Measurements from ENCODE around the gene PRSS12. TPM values are rescaled to one million over a fixed set of nuclear protein-coding genes. Genes with fewer than 3 reads are reported as not detected.
"Not testable (repeated sequence)": the region's sequence is repeated elsewhere in the genome, so short reads cannot be mapped to it uniquely, and the experiment has no call there.

PRSS12 gene
- polyA plus RNA-seq, 2 donors: 1.3 to 4.1 TPM

DNA sequence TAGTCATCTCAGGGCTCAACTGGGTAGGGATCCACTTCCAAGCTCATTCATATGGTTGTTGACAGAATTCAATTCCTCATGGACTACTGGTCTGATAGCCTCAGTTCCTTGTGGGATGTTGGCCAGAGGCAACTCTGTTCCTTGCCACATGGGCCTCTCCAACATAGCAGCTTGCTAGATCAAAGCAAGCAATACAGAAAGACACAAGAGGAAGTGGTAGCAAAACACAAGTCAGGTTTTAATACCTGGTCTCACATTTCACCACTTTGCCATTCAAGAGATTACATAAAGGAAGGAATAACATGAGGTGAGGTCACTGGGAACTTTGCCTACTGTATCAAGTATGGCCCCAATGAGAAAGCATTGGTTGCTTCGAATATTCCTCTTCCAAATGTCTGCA lies 79.2 kb downstream of the PRSS12 start:
- H3K9me3 ChIP-seq (ENCODE audit: control insufficient read depth in 2 of 2, insufficient read depth in 1 of 2, low read depth in 1 of 2, low read length in 1 of 2): no peaks in the 10 kb centered on the region
- no peak overlapping the region for H3K4me3 ChIP-seq (ENCODE audit: low read depth in 1 of 2, low read length in 2 of 2)
- WGBS, 2 donors: 96 to 97% methylated on average over 1 of the region's 1 CpG
- no peak overlapping the region for H3K27ac ChIP-seq (ENCODE audit: low read depth in 2 of 2, low read length in 1 of 2)
- H3K4me1 ChIP-seq (ENCODE audit: control insufficient read depth in 2 of 2, insufficient read depth in 2 of 2, low read length in 1 of 2): no peaks in the 10 kb centered on the region
- no peaks in the 10 kb centered on the region for H3K36me3 ChIP-seq (ENCODE audit: control insufficient read depth in 2 of 2, insufficient read depth in 2 of 2, low read length in 1 of 2)
- H3K27me3 ChIP-seq (ENCODE audit: control insufficient read depth in 1 of 2, insufficient read depth in 2 of 2, low read length in 2 of 2): no peaks in the 10 kb centered on the region

DNA sequence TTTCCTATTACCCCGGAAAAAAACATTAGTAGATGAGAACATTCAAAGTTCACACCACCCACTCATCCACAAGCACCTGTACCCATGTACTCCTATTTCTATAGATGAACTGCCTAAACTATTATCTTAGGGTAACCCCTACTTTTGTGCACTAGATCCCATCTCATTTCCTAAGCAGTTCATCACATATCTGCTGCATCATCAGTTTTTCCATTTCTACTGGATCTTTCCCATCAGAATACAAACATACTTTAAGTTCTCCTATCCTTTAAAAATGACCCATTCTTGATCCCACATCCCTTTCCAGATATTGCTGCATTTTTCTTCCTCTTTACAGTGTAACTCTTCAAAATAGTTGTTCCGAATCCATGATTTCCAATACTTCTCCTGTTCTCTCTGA lies 81.0 kb downstream of the PRSS12 start:
- Histone ChIP-seq H3K4me3 (ENCODE audit: low read depth in 1 of 2, low read length in 2 of 2) (no peak overlapping the region), H3K27ac (ENCODE audit: low read depth in 2 of 2, low read length in 1 of 2) (no peak overlapping the region), H3K9me3 (ENCODE audit: control insufficient read depth in 2 of 2, insufficient read depth in 1 of 2, low read depth in 1 of 2, low read length in 1 of 2) (no peaks in the 10 kb centered on the region), H3K27me3 (ENCODE audit: control insufficient read depth in 1 of 2, insufficient read depth in 2 of 2, low read length in 2 of 2) (no peaks in the 10 kb centered on the region), H3K36me3 (ENCODE audit: control insufficient read depth in 2 of 2, insufficient read depth in 2 of 2, low read length in 1 of 2) (no peaks in the 10 kb centered on the region), H3K4me1 (ENCODE audit: control insufficient read depth in 2 of 2, insufficient read depth in 2 of 2, low read length in 1 of 2) (no peaks in the 10 kb centered on the region)
- WGBS, 2 donors: 91 to 94% methylated on average over 2 of the region's 2 CpGs

DNA sequence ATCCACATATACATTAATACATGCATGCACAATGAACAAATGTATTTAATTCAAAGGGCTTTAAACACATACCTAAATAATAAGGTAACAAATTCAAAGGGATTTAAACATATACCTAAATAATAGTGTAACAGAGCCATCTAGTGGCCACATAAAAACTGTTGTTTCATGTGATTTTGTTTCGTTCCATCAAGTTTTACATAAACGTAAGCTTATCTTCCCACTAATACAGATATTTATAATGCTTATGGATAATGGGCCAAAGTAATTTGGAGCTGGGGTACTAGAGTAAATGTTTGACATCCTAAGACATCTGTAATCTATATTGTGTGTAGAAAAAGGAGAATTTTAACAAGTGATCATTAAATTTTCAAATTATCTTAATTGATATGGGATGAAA lies 82.3 kb downstream of the PRSS12 start:
- no peaks in the 10 kb centered on the region for H3K9me3 ChIP-seq (ENCODE audit: control insufficient read depth in 2 of 2, insufficient read depth in 1 of 2, low read depth in 1 of 2, low read length in 1 of 2)
- no peak overlapping the region for H3K27ac ChIP-seq (ENCODE audit: low read depth in 2 of 2, low read length in 1 of 2)
- H3K27me3 ChIP-seq (ENCODE audit: control insufficient read depth in 1 of 2, insufficient read depth in 2 of 2, low read length in 2 of 2): no peaks in the 10 kb centered on the region
- H3K36me3 ChIP-seq (ENCODE audit: control insufficient read depth in 2 of 2, insufficient read depth in 2 of 2, low read length in 1 of 2): no peaks in the 10 kb centered on the region
- H3K4me3 ChIP-seq (ENCODE audit: low read depth in 1 of 2, low read length in 2 of 2): no peak overlapping the region
- H3K4me1 ChIP-seq (ENCODE audit: control insufficient read depth in 2 of 2, insufficient read depth in 2 of 2, low read length in 1 of 2): no peaks in the 10 kb centered on the region
- WGBS, 2 donors: 2% methylated on average over 2 of the region's 2 CpGs

DNA sequence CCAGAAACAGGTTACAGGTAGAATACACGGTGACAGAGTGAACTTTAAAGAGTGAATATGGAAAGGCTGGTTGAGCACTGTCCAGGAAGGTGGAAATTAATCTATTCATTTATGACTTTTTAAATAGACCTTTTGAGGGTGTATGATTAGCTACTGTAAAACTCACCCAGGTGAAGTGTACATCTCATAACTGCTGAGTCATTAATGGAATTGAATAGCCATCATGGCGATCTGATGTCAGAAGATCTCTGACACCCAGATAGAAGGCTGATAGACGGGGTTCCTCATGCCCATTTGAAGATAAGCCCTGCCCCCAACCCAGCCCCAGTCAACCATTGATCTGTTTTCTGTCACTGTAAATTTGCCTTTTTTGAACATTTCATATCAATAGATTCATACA lies 84.0 kb downstream of the PRSS12 start:
- WGBS, 2 donors: 68 to 77% methylated on average over 3 of the region's 3 CpGs
- Histone ChIP-seq H3K27ac (ENCODE audit: low read depth in 2 of 2, low read length in 1 of 2) (no peak overlapping the region), H3K4me3 (ENCODE audit: low read depth in 1 of 2, low read length in 2 of 2) (no peak overlapping the region), H3K9me3 (ENCODE audit: control insufficient read depth in 2 of 2, insufficient read depth in 1 of 2, low read depth in 1 of 2, low read length in 1 of 2) (no peaks in the 10 kb centered on the region), H3K27me3 (ENCODE audit: control insufficient read depth in 1 of 2, insufficient read depth in 2 of 2, low read length in 2 of 2) (no peaks in the 10 kb centered on the region), H3K36me3 (ENCODE audit: control insufficient read depth in 2 of 2, insufficient read depth in 2 of 2, low read length in 1 of 2) (no peaks in the 10 kb centered on the region), H3K4me1 (ENCODE audit: control insufficient read depth in 2 of 2, insufficient read depth in 2 of 2, low read length in 1 of 2) (peaks cover 0 to 2% of the 10 kb centered on the region in 2 donors)

DNA sequence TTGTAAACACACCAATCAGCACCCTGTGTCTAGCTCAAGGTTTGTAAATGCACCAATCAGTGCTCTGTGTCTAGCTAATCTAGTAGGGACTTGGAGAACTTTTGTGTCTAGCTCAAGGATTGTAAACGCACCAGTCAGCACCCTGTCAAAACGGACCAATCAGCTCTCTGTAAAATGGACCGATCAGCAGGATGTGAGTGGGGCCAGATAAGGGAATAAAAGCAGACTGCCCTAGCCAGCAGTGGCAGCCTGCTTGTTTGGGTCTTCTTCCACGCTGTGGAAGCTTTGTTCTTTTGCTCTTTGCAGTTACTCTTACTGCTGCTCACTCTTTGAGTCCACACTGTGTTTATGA lies 86.7 kb downstream of the PRSS12 start:
- H3K4me3 ChIP-seq (ENCODE audit: low read depth in 1 of 2, low read length in 2 of 2); H3K27me3 ChIP-seq (ENCODE audit: control insufficient read depth in 1 of 2, insufficient read depth in 2 of 2, low read length in 2 of 2); H3K36me3 ChIP-seq (ENCODE audit: control insufficient read depth in 2 of 2, insufficient read depth in 2 of 2, low read length in 1 of 2); H3K9me3 ChIP-seq (ENCODE audit: control insufficient read depth in 2 of 2, insufficient read depth in 1 of 2, low read depth in 1 of 2, low read length in 1 of 2); H3K27ac ChIP-seq (ENCODE audit: low read depth in 2 of 2, low read length in 1 of 2); H3K4me1 ChIP-seq (ENCODE audit: control insufficient read depth in 2 of 2, insufficient read depth in 2 of 2, low read length in 1 of 2): not testable (repeated sequence)
- 81 to 91% methylated on average over 4 of the region's 4 CpGs for WGBS, 2 donors

DNA sequence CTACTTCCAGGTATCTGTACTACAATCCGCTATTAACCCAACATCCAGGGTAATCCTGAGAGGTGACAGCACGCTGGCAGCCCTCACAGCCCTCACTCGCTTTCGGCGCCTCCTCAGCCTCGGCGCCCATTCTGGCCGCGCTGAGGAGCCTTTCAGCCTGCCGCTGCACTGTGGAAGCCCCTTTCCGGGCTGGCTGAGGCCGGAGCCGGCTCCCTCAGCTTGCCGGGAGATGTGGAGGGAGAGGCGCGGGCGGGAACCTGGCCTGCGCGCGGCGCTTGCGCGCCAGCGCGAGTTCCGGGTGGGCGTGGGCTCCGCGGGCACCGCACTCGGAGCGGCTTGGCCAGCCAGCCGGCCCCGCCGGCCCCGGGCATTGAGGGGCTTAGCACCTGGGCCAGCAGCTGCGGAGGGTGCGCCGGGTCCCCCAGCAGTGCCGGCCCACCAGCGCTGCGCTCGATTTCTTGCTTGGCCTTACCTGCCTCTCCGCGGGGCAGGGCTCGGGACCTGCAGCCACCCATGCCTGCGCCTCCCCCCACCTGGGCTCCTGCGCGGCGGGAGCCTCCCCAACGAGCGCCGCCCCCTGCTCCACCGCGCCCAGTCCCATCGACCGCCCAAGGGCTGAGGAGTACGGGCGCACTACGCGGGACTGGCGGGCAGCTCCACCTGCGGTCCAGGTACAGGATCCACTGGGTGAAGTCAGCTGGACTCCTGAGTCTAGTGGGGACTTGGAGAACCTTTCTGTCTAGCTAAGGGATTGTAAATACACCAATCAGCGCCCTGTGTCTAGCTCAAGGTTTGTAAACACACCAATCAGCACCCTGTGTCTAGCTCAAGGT lies 87.3 kb downstream of the PRSS12 start:
- H3K27me3 ChIP-seq (ENCODE audit: control insufficient read depth in 1 of 2, insufficient read depth in 2 of 2, low read length in 2 of 2): no peaks in the 10 kb centered on the region
- peaks cover 0 to 2% of the 10 kb centered on the region in 2 donors for H3K4me1 ChIP-seq (ENCODE audit: control insufficient read depth in 2 of 2, insufficient read depth in 2 of 2, low read length in 1 of 2)
- H3K27ac ChIP-seq (ENCODE audit: low read depth in 2 of 2, low read length in 1 of 2): no peak overlapping the region
- H3K36me3 ChIP-seq (ENCODE audit: control insufficient read depth in 2 of 2, insufficient read depth in 2 of 2, low read length in 1 of 2): no peaks in the 10 kb centered on the region
- H3K9me3 ChIP-seq (ENCODE audit: control insufficient read depth in 2 of 2, insufficient read depth in 1 of 2, low read depth in 1 of 2, low read length in 1 of 2): no peaks in the 10 kb centered on the region
- peak overlapping the region; percentile 63 to 67 for H3K4me3 ChIP-seq (ENCODE audit: low read depth in 1 of 2, low read length in 2 of 2)
- 15% methylated on average over 58 to 64 of the region's 64 CpGs for WGBS, 2 donors

DNA sequence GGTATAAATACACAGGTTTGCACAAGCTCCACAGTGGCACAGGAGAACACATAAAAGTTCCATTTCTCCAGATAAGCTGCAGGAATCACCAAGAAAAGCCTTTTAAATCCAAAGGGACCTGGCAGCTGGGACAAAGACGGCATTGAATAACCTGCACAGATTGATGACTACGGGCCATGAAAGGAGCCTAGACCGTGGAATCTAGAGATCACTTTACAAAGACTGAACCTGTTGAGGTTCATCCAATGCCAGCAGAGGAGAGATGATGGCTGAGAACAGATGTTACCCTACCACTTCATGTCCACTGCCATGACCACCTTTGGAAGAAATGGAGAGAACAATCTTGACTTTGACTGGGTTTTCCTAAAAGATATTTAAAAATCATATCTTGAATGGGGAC lies 88.7 kb downstream of the PRSS12 start:
- H3K9me3 ChIP-seq (ENCODE audit: control insufficient read depth in 2 of 2, insufficient read depth in 1 of 2, low read depth in 1 of 2, low read length in 1 of 2): no peaks in the 10 kb centered on the region
- no peak overlapping the region for H3K27ac ChIP-seq (ENCODE audit: low read depth in 2 of 2, low read length in 1 of 2)
- peaks cover 0 to 2% of the 10 kb centered on the region in 2 donors for H3K4me1 ChIP-seq (ENCODE audit: control insufficient read depth in 2 of 2, insufficient read depth in 2 of 2, low read length in 1 of 2)
- 93 to 98% methylated on average over 3 of the region's 3 CpGs for WGBS, 2 donors
- H3K36me3 ChIP-seq (ENCODE audit: control insufficient read depth in 2 of 2, insufficient read depth in 2 of 2, low read length in 1 of 2): no peaks in the 10 kb centered on the region
- no peak overlapping the region for H3K4me3 ChIP-seq (ENCODE audit: low read depth in 1 of 2, low read length in 2 of 2)
- H3K27me3 ChIP-seq (ENCODE audit: control insufficient read depth in 1 of 2, insufficient read depth in 2 of 2, low read length in 2 of 2): no peaks in the 10 kb centered on the region

DNA sequence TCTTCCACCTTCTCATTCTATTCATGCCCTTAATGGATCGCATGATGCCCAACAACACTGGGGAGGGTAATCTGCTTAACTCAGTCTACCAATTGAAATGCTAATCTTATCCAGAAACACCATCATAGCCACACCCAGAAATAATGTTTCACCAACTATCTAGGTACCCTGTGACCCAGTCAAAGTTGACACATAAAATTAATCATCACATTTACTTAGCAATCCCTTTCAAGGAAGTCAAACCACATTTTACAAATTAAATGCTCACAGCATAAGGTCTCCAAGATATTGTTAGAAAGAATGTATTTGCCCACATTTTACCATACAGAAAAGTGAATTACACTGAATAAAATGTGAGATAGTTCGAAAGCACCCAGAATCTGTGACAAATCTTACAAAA lies 92.5 kb downstream of the PRSS12 start:
- WGBS, 2 donors: 91 to 93% methylated on average over 2 of the region's 2 CpGs
- no peaks in the 10 kb centered on the region for H3K36me3 ChIP-seq (ENCODE audit: control insufficient read depth in 2 of 2, insufficient read depth in 2 of 2, low read length in 1 of 2)
- H3K27me3 ChIP-seq (ENCODE audit: control insufficient read depth in 1 of 2, insufficient read depth in 2 of 2, low read length in 2 of 2): no peaks in the 10 kb centered on the region
- H3K4me3 ChIP-seq (ENCODE audit: low read depth in 1 of 2, low read length in 2 of 2): no peak overlapping the region
- H3K9me3 ChIP-seq (ENCODE audit: control insufficient read depth in 2 of 2, insufficient read depth in 1 of 2, low read depth in 1 of 2, low read length in 1 of 2): peaks cover 0 to 2% of the 10 kb centered on the region in 2 donors
- peaks cover 0 to 2% of the 10 kb centered on the region in 2 donors for H3K4me1 ChIP-seq (ENCODE audit: control insufficient read depth in 2 of 2, insufficient read depth in 2 of 2, low read length in 1 of 2)
- no peak overlapping the region for H3K27ac ChIP-seq (ENCODE audit: low read depth in 2 of 2, low read length in 1 of 2)

DNA sequence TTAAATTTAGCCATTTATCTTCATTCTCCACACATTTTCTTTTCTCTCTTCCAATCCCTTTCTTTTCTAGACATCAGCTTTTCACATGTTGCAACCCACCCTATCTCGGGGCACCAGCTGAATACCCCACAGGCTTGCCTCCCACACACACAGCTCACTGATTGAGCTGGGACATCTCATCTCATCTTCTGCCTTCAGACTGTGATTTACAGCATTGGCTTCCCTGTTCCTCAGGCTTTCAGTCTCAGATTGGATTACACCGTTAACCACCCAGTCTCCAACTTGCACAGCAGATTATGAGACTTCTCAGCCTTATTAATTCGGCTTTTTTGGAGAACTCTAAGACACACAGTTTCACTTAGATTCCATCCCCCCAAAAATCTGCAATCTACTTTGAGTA lies 93.7 kb downstream of the PRSS12 start:
- H3K4me1 ChIP-seq (ENCODE audit: control insufficient read depth in 2 of 2, insufficient read depth in 2 of 2, low read length in 1 of 2): no peaks in the 10 kb centered on the region
- WGBS, 2 donors: 87% methylated on average over 3 of the region's 3 CpGs
- H3K27me3 ChIP-seq (ENCODE audit: control insufficient read depth in 1 of 2, insufficient read depth in 2 of 2, low read length in 2 of 2): no peaks in the 10 kb centered on the region
- H3K4me3 ChIP-seq (ENCODE audit: low read depth in 1 of 2, low read length in 2 of 2): no peak overlapping the region
- H3K27ac ChIP-seq (ENCODE audit: low read depth in 2 of 2, low read length in 1 of 2): no peak overlapping the region
- H3K9me3 ChIP-seq (ENCODE audit: control insufficient read depth in 2 of 2, insufficient read depth in 1 of 2, low read depth in 1 of 2, low read length in 1 of 2): peaks cover 0 to 2% of the 10 kb centered on the region in 2 donors
- H3K36me3 ChIP-seq (ENCODE audit: control insufficient read depth in 2 of 2, insufficient read depth in 2 of 2, low read length in 1 of 2): no peaks in the 10 kb centered on the region

DNA sequence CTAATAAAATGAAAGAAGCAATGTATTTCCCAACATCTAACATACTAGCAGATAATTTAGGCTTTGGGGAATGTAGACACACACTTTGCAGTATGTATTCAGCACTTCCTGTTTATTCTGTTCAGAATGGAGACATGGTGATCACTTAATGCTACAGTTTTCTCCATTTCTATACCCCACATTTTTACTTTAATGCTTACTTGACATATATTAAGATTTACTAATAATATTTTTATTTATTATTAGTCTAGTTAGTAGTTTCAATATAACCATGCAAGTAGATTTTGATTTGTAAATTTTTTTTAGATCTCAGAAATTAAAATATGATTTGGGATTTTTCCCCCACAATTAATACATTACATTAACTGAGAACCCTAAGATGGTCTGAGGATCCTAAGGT lies 98.4 kb downstream of the PRSS12 start:
- Histone ChIP-seq H3K4me3 (ENCODE audit: low read depth in 1 of 2, low read length in 2 of 2) (no peak overlapping the region), H3K4me1 (ENCODE audit: control insufficient read depth in 2 of 2, insufficient read depth in 2 of 2, low read length in 1 of 2) (no peaks in the 10 kb centered on the region), H3K27ac (ENCODE audit: low read depth in 2 of 2, low read length in 1 of 2) (no peak overlapping the region), H3K36me3 (ENCODE audit: control insufficient read depth in 2 of 2, insufficient read depth in 2 of 2, low read length in 1 of 2) (no peaks in the 10 kb centered on the region), H3K27me3 (ENCODE audit: control insufficient read depth in 1 of 2, insufficient read depth in 2 of 2, low read length in 2 of 2) (no peaks in the 10 kb centered on the region), H3K9me3 (ENCODE audit: control insufficient read depth in 2 of 2, insufficient read depth in 1 of 2, low read depth in 1 of 2, low read length in 1 of 2) (peaks cover 0 to 2% of the 10 kb centered on the region in 2 donors)

Data from esophagus (tissue), 2 donors.